HCT116 (cell line): ENCODE results near the gene PRMT3. TPM values are rescaled to one million over a fixed set of nuclear protein-coding genes. Genes with fewer than 3 reads are reported as not detected.

Experiments used
- ATAC-seq: fragments of 200-7000 bp; cut with Tn5 transposase; 2 replicates; pipeline ENCODE4 v1.9.1; 2020; ENCODE audit warnings: mild to moderate bottlenecking, moderate library complexity
- BruUV-seq: library from RNA; stranded (reverse); fragments of 400-500 nt; replicated peaks from 2 replicates; lab custom pipeline; 2021; lab: Mats Ljungman, UMichigan
- CTCF ChIA-PET: fragments of 300-600 bp; sonication (Branson Sonifier 250); formaldehyde crosslinking; loops from one replicate; lab custom pipeline; 2021; ENCODE audit warnings: antibody characterized with exemption; lab: Charles Lee
- POLR2A ChIA-PET: fragments of 300-600, 350-600 bp; sonication (Branson Sonifier 250); formaldehyde crosslinking; loops from one replicate; lab custom pipeline; 2021; ENCODE audit warnings: antibody characterized with exemption; lab: Charles Lee
- RAD21 ChIA-PET, 2 experiments: fragments of 300-600 bp; sonication (Branson Sonifier 250); formaldehyde crosslinking; loops; one replicate each; lab custom pipeline; 2023; ENCODE audit warnings: low total read pairs in 2 of 2; ENCODE audit not compliant: uncharacterized antibody in 2 of 2, unreplicated experiment in 2 of 2, low non-redundant PET in 1 of 2; lab: Charles Lee
- DNase-seq: peaks from one replicate; pipeline ENCODE4 v3.0.0-alpha.2; 2010; ENCODE audit warnings: low read depth, low spot score
- H2AFZ ChIP-seq: fragments of 200-600 bp; shearing (Covaris generic), sonication (generic); 2 replicates; pipeline ENCODE4 v1.6.1; 2017; ENCODE audit warnings: low read depth, mixed run types, mixed read lengths, antibody characterized with exemption, low read length; ENCODE audit not compliant: poor library complexity, severe bottlenecking
- H3K27ac ChIP-seq: 2 replicates; pipeline ENCODE4 v1.5.1; 2012; ENCODE audit warnings: low read depth, low read length
- H3K27me3 ChIP-seq: fragments of 200-600 bp; sonication (generic); 2 replicates; pipeline ENCODE4 v1.6.1; 2016; ENCODE audit warnings: mixed run types, low read length, mixed read lengths; ENCODE audit not compliant: insufficient read depth
- H3K36me3 ChIP-seq, 2 experiments: fragments of 200-500 bp in 1 of 2; fragments of 200-600 bp in 1 of 2; sonication (Bioruptor generic) in 1 of 2; sonication (generic) in 1 of 2; 2 replicates each; pipeline versions ENCODE4 v1.5.1 to v1.6.1; 2014 to 2016; ENCODE audit warnings: low read length in 2 of 2, inconsistent platforms in 1 of 2, mixed read lengths in 1 of 2, mixed run types in 1 of 2; ENCODE audit not compliant: insufficient read depth in 2 of 2, control insufficient read depth in 1 of 2
- H3K4me1 ChIP-seq, 2 experiments: fragments of 200-600 bp in 1 of 2; sonication (generic) in 1 of 2; 2 replicates each; pipeline versions ENCODE4 v1.5.1 to v1.6.1; 2012 to 2017; ENCODE audit warnings: low read length in 2 of 2, inconsistent platforms in 1 of 2, mild to moderate bottlenecking in 1 of 2, mixed read lengths in 1 of 2, mixed run types in 1 of 2, moderate library complexity in 1 of 2; ENCODE audit not compliant: insufficient read depth in 2 of 2, control insufficient read depth in 1 of 2
- H3K4me2 ChIP-seq: fragments of 200-600 bp; sonication (generic); 2 replicates; pipeline ENCODE4 v1.6.1; 2017; ENCODE audit warnings: mixed run types, low read length, mixed read lengths
- H3K4me3 ChIP-seq, 2 experiments: fragments of 200-600 bp in 1 of 2; sonication (generic) in 1 of 2; replicated peaks in 1 of 2; 2 replicates each; pipeline ENCODE4 v1.5.1; 2011 to 2016; ENCODE audit warnings: low read length in 2 of 2, control low read depth in 1 of 2, low read depth in 1 of 2, mild to moderate bottlenecking in 1 of 2, mixed read lengths in 1 of 2, mixed run types in 1 of 2
- H3K79me2 ChIP-seq: fragments of 200-600 bp; sonication (generic); 2 replicates; pipeline ENCODE4 v1.6.1; 2017; ENCODE audit warnings: mild to moderate bottlenecking, mixed run types, low read length, moderate library complexity, mixed read lengths; ENCODE audit not compliant: insufficient read depth
- H3K9ac ChIP-seq: fragments of 200-600 bp; sonication (generic); 2 replicates; pipeline ENCODE4 v1.6.1; 2016; ENCODE audit warnings: low read length, mixed read lengths
- H3K9me2 ChIP-seq: fragments of 200-600 bp; sonication (generic), shearing (Covaris generic); 2 replicates; pipeline ENCODE4 v1.6.1; 2017; ENCODE audit warnings: mixed run types, mild to moderate bottlenecking, moderate library complexity; ENCODE audit not compliant: insufficient read depth
- H3K9me3 ChIP-seq, 2 experiments: fragments of 200-500 bp in 1 of 2; fragments of 200-600 bp in 1 of 2; sonication (Bioruptor generic) in 1 of 2; sonication (generic) in 1 of 2; 2 replicates each; pipeline ENCODE4 v1.6.1; 2014 to 2017; ENCODE audit warnings: low read length in 2 of 2, mixed read lengths in 2 of 2, inconsistent platforms in 1 of 2, low read depth in 1 of 2, mild to moderate bottlenecking in 1 of 2, mixed run types in 1 of 2, moderate library complexity in 1 of 2; ENCODE audit not compliant: control insufficient read depth in 1 of 2, insufficient read depth in 1 of 2
- H4K20me1 ChIP-seq: fragments of 200-600 bp; sonication (generic), shearing (Covaris generic); 2 replicates; pipeline ENCODE4 v1.6.1; 2017; ENCODE audit warnings: mixed run types, mild to moderate bottlenecking, moderate library complexity; ENCODE audit not compliant: insufficient read depth
- EGR1 ChIP-seq: IDR thresholded peaks from 2 replicates; pipeline ENCODE4 v1.6.1; 2012; ENCODE audit warnings: low read depth
- EZH2 ChIP-seq: fragments of 200-600 bp; sonication (generic); IDR thresholded peaks from 2 replicates; pipeline ENCODE4 v1.6.1; 2017; ENCODE audit warnings: antibody characterized with exemption, mixed run types
- EZH2phosphoT487 ChIP-seq: fragments of 200-600 bp; IDR thresholded peaks from 2 replicates; pipeline ENCODE4 v1.6.1; 2018; ENCODE audit warnings: antibody characterized with exemption, borderline replicate concordance
- MAX ChIP-seq: IDR thresholded peaks from 2 replicates; pipeline ENCODE4 v1.6.1; 2012
- POLR2AphosphoS5 ChIP-seq: IDR thresholded peaks from 2 replicates; pipeline ENCODE4 v1.6.1; 2011; ENCODE audit warnings: mild to moderate bottlenecking, low read depth, low read length, moderate library complexity
- RAD21 ChIP-seq: IDR thresholded peaks from 2 replicates; pipeline ENCODE4 v1.6.1; 2012; ENCODE audit warnings: low read depth, mild to moderate bottlenecking
- SP1 ChIP-seq: IDR thresholded peaks from 2 replicates; pipeline ENCODE4 v1.6.1; 2012; ENCODE audit warnings: low read depth
- SRF ChIP-seq: IDR thresholded peaks from 2 replicates; pipeline ENCODE4 v1.6.1; 2012; ENCODE audit warnings: low read depth
- YY1 ChIP-seq: IDR thresholded peaks from 2 replicates; pipeline ENCODE4 v1.6.1; 2011; ENCODE audit warnings: low read length, low read depth, moderate library complexity, mild to moderate bottlenecking; ENCODE audit not compliant: insufficient replicate concordance; ENCODE audit errors: extremely low read depth
- ZBTB33 ChIP-seq: IDR thresholded peaks from 2 replicates; pipeline ENCODE4 v1.6.1; 2011; ENCODE audit warnings: mild to moderate bottlenecking, low read length, moderate library complexity; ENCODE audit not compliant: insufficient replicate concordance; ENCODE audit errors: extremely low read depth
- ZNF274 ChIP-seq: fragments of 200-500 bp; sonication (Bioruptor generic); IDR thresholded peaks from 2 replicates; pipeline ENCODE4 v1.6.1; 2014; ENCODE audit warnings: mild to moderate bottlenecking, low read depth, low read length, inconsistent platforms
- intact Hi-C: fragments of 100-400 bp; cut with micrococcal nuclease; formaldehyde crosslinking; loops from 2 replicates; pipeline ENCODE4 v1.10.0; 2022
- total RNA-seq: library from RNA; stranded (reverse); gene quantifications from one replicate; pipeline ENCODE4 v1.2.1, GENCODE V29; 2021; ENCODE audit not compliant: unreplicated experiment

PRMT3 gene
- total RNA-seq, 1 experiment from 2014 or later = 24.3 TPM

- intact Hi-C loops = no loop called here
- no peak overlapping the region for H3K9ac ChIP-seq
- peaks cover 3 to 8% of the 10 kb centered on the region in 2 experiments; a peak in 3 of 4 replicates for H3K36me3 ChIP-seq
- H3K4me1 ChIP-seq = no peaks in the 10 kb centered on the region
- H3K27me3 ChIP-seq = no peaks in the 10 kb centered on the region
- DNase-seq = no peak
- no peaks in the 10 kb centered on the region for H3K9me2 ChIP-seq
- TF ChIP-seq POLR2AphosphoS5 = no peak
- TF ChIP-seq SP1 = no peak
- TF ChIP-seq MAX = no peak
- TF ChIP-seq EZH2phosphoT487 = no peak
- no peak for TF ChIP-seq SRF
- TF ChIP-seq YY1 = no peak
- TF ChIP-seq EZH2 = no peak
- no peak for TF ChIP-seq RAD21
- TF ChIP-seq ZNF274 = no peak
- TF ChIP-seq EGR1 = no peak
- TF ChIP-seq ZBTB33 = no peak
- no peak overlapping the region for H2AFZ ChIP-seq
- H3K9me3 ChIP-seq = no peaks in the 10 kb centered on the region
- H3K4me3 ChIP-seq = no peak overlapping the region
- no peak for ATAC-seq
- H4K20me1 ChIP-seq = no peaks in the 10 kb centered on the region; the same call in 1 of the 2 replicates
- BruUV-seq = no TSS peak
- no peak overlapping the region for H3K27ac ChIP-seq
- CTCF ChIA-PET = no interaction called here
- no peak overlapping the region for H3K4me2 ChIP-seq
- POLR2A ChIA-PET = no interaction called here
- RAD21 ChIA-PET = no interaction called here
- no peaks in the 10 kb centered on the region for H3K79me2 ChIP-seq
Measured at GRCh38 chr11:20450829-20451228, 63.3 kb downstream of the PRMT3 start.
